ENCODE measurements around the gene CBLIF.
A peak's percentile ranks its signal among the peaks of the same experiment; 100 is the strongest.

CBLIF gene

GRCh38 chr11:59810911-59811259, 34.4 kb downstream of the CBLIF start:
- peak overlapping the region; percentile 83 to 95 (median 90); a peak in 21 of 22 replicates for H3K9ac ChIP-seq
- peak overlapping the region in 10 of 11 experiments; percentile 75 to 91 (median 82); a peak in 21 of 22 replicates for H3K27ac ChIP-seq
- peaks cover 29 to 35% (median 32%) of the 10 kb centered on the region in 11 experiments for H3K36me3 ChIP-seq
- H3K4me1 ChIP-seq = peaks cover 15 to 30% (median 20%) of the 10 kb centered on the region in 10 experiments
- H3K9me3 ChIP-seq (replicated peaks in 1 of 11) = no peaks in the 10 kb centered on the region
- H3K4me2 ChIP-seq = peak overlapping the region; percentile 71 to 96 (median 88)
- H3K27me3 ChIP-seq = no peaks in the 10 kb centered on the region
- peak overlapping the region; percentile 80 to 99 (median 88) for H3K4me3 ChIP-seq
- H4K20me1 ChIP-seq = peaks cover 0 to 10% (median 0%) of the 10 kb centered on the region in 11 experiments; a peak in 2 of 22 replicates
- TF ChIP-seq Cebpa-rat (IDR thresholded peaks at IDR 0.05) = no peak

GRCh38 chr11:59810189-59810910, 34.9 kb downstream of the CBLIF start, which contains the start of gene MRPL16:
TSS of gene MRPL16 (minus strand) at chr11:59810778. CDS start at chr11:59810658, 120 bp downstream.
- H3K36me3 ChIP-seq = peaks cover 34 to 41% (median 37%) of the 10 kb centered on the region in 11 experiments
- H3K9me3 ChIP-seq (replicated peaks in 1 of 11) = no peaks in the 10 kb centered on the region
- peaks cover 0 to 10% (median 0%) of the 10 kb centered on the region in 11 experiments; a peak in 2 of 22 replicates for H4K20me1 ChIP-seq
- no peak for TF ChIP-seq Cebpa-rat (IDR thresholded peaks at IDR 0.05)
- H3K4me1 ChIP-seq = peaks cover 15 to 30% (median 20%) of the 10 kb centered on the region in 10 experiments
- peak within 1 kb of the TSS; percentile 80 to 99 (median 88) for H3K4me3 ChIP-seq
- peak within 1 kb of the TSS; percentile 83 to 95 (median 90) for H3K9ac ChIP-seq
- H3K27me3 ChIP-seq = no peaks in the 10 kb centered on the region
- H3K27ac ChIP-seq = peak within 1 kb of the TSS; percentile 71 to 91 (median 82)
- H3K4me2 ChIP-seq = peak within 1 kb of the TSS; percentile 81 to 96 (median 88)

GRCh38 chr11:59807047-59807610, 38.2 kb downstream of the CBLIF start:
- peaks cover 0 to 12% (median 0%) of the 10 kb centered on the region in 11 experiments; a peak in 4 of 22 replicates for H4K20me1 ChIP-seq
- no peak overlapping the region for H3K27ac ChIP-seq
- H3K4me1 ChIP-seq = peaks cover 17 to 30% (median 20%) of the 10 kb centered on the region in 10 experiments
- no peak overlapping the region for H3K9ac ChIP-seq
- no peaks in the 10 kb centered on the region for H3K9me3 ChIP-seq (replicated peaks in 1 of 11)
- no peak overlapping the region for H3K4me3 ChIP-seq
- TF ChIP-seq Cebpa-rat (IDR thresholded peaks at IDR 0.05) = no peak
- no peak overlapping the region; a peak in 1 of 22 replicates for H3K4me2 ChIP-seq
- H3K36me3 ChIP-seq = peaks cover 58 to 68% (median 63%) of the 10 kb centered on the region in 11 experiments
- H3K27me3 ChIP-seq = no peaks in the 10 kb centered on the region

GRCh38 chr11:59804061-59804460, 41.2 kb downstream of the CBLIF start:
- Histone ChIP-seq H3K9me3 (replicated peaks in 1 of 11) (no peaks in the 10 kb centered on the region), H3K4me2 (no peak overlapping the region), H3K27ac (no peak overlapping the region), H3K36me3 (peaks cover 62 to 96% (median 82%) of the 10 kb centered on the region in 11 experiments), H3K9ac (no peak overlapping the region), H3K4me3 (no peak overlapping the region), H4K20me1 (peaks cover 0 to 15% (median 0%) of the 10 kb centered on the region in 11 experiments; a peak in 4 of 22 replicates), H3K27me3 (no peaks in the 10 kb centered on the region), H3K4me1 (peaks cover 2 to 17% (median 7%) of the 10 kb centered on the region in 10 experiments; a peak in 17 of 20 replicates)
- TF ChIP-seq Cebpa-rat (IDR thresholded peaks at IDR 0.05) = no peak

GRCh38 chr11:59802639-59803176, 42.6 kb downstream of the CBLIF start:
- H4K20me1 ChIP-seq = peaks cover 0 to 15% (median 0%) of the 10 kb centered on the region in 11 experiments; a peak in 4 of 22 replicates
- no peaks in the 10 kb centered on the region for H3K9me3 ChIP-seq (replicated peaks in 1 of 11)
- H3K27ac ChIP-seq = no peak overlapping the region
- no peak overlapping the region for H3K9ac ChIP-seq
- no peak overlapping the region for H3K4me2 ChIP-seq
- H3K4me1 ChIP-seq = peaks cover 0 to 9% (median 5%) of the 10 kb centered on the region in 10 experiments; a peak in 6 of 20 replicates
- H3K27me3 ChIP-seq = no peaks in the 10 kb centered on the region
- peak in 3 of 11 experiments; percentile 36 to 50 (median 38); a peak in 3 of 22 replicates for TF ChIP-seq Cebpa-rat (IDR thresholded peaks at IDR 0.05)
- H3K36me3 ChIP-seq = peaks cover 50 to 96% (median 83%) of the 10 kb centered on the region in 11 experiments
- no peak overlapping the region for H3K4me3 ChIP-seq

GRCh38 chr11:59801981-59802638, 43.2 kb downstream of the CBLIF start:
- no peaks in the 10 kb centered on the region for H3K9me3 ChIP-seq (replicated peaks in 1 of 11)
- 0 out of 22 replicates have a peak overlapping the region, but pooled peaks of 1 of the 11 experiments have one; percentile 3 for H3K9ac ChIP-seq
- H3K4me2 ChIP-seq = no peak overlapping the region
- no peak for TF ChIP-seq Cebpa-rat (IDR thresholded peaks at IDR 0.05)
- H3K4me1 ChIP-seq = peaks cover 0 to 6% (median 4%) of the 10 kb centered on the region in 10 experiments; a peak in 6 of 20 replicates
- H4K20me1 ChIP-seq = peaks cover 0 to 15% (median 0%) of the 10 kb centered on the region in 11 experiments; a peak in 4 of 22 replicates
- H3K27me3 ChIP-seq = no peaks in the 10 kb centered on the region
- H3K4me3 ChIP-seq = no peak overlapping the region
- no peak overlapping the region for H3K27ac ChIP-seq
- peaks cover 46 to 96% (median 83%) of the 10 kb centered on the region in 11 experiments for H3K36me3 ChIP-seq

- Histone ChIP-seq H3K9me3 (replicated peaks in 1 of 11) (no peaks in the 10 kb centered on the region), H3K27me3 (no peaks in the 10 kb centered on the region), H3K4me3 (no peak overlapping the region), H4K20me1 (peaks cover 0 to 8% (median 0%) of the 10 kb centered on the region in 11 experiments; a peak in 3 of 22 replicates), H3K4me1 (peaks cover 0 to 6% (median 2%) of the 10 kb centered on the region in 10 experiments; a peak in 5 of 20 replicates), H3K36me3 (peaks cover 44 to 96% (median 83%) of the 10 kb centered on the region in 11 experiments), H3K9ac (peak overlapping the region in 2 of 11 experiments; percentile 11 to 35; a peak in 2 of 22 replicates), H3K27ac (no peak overlapping the region), H3K4me2 (no peak overlapping the region)
- no peak for TF ChIP-seq Cebpa-rat (IDR thresholded peaks at IDR 0.05)
Measured at GRCh38 chr11:59801160-59801706, 44.1 kb downstream of the CBLIF start.

- Histone ChIP-seq H3K36me3 (peaks cover 44 to 96% (median 83%) of the 10 kb centered on the region in 11 experiments), H4K20me1 (peaks cover 0 to 8% (median 0%) of the 10 kb centered on the region in 11 experiments; a peak in 3 of 22 replicates), H3K9ac (peak overlapping the region in 2 of 11 experiments; percentile 11 to 35; a peak in 3 of 22 replicates), H3K27me3 (no peaks in the 10 kb centered on the region), H3K4me3 (no peak overlapping the region), H3K4me2 (no peak overlapping the region), H3K27ac (no peak overlapping the region), H3K9me3 (replicated peaks in 1 of 11) (no peaks in the 10 kb centered on the region), H3K4me1 (peaks cover 0 to 6% (median 2%) of the 10 kb centered on the region in 10 experiments; a peak in 5 of 20 replicates)
- no peak for TF ChIP-seq Cebpa-rat (IDR thresholded peaks at IDR 0.05)
Measured at GRCh38 chr11:59800390-59801025, 44.8 kb downstream of the CBLIF start.

All from BLaER1 treated with 17β-estradiol and CSF1 and Interleukin-3, amounts not matched to agents 10 nM and 100 nM (cell line).